Endothelial cell of umbilical vein (primary cell): ENCODE data around the gene IFITM10.

Source experiments
- FOS ChIP-seq: IDR thresholded peaks from 2 replicates; pipeline ENCODE4 v1.6.1; 2011; ENCODE audit warnings: mild to moderate bottlenecking, low read length, moderate library complexity, borderline replicate concordance; ENCODE audit not compliant: insufficient read depth
- GATA2 ChIP-seq: IDR thresholded peaks from 2 replicates; pipeline ENCODE4 v1.7.0; 2011; ENCODE audit warnings: low read depth, mild to moderate bottlenecking, moderate library complexity, mixed read lengths, low read length; ENCODE audit not compliant: insufficient read length, insufficient read depth
- JUN ChIP-seq: IDR thresholded peaks from 2 replicates; pipeline ENCODE4 v1.6.1; 2011; ENCODE audit warnings: borderline replicate concordance, low read depth; ENCODE audit not compliant: insufficient read length, insufficient read depth
- MYC ChIP-seq: IDR thresholded peaks from one replicate; pipeline ENCODE4 v1.6.1; 2011; ENCODE audit warnings: mild to moderate bottlenecking, low read depth, low read length
- POLR2A ChIP-seq: IDR thresholded peaks from 2 replicates; pipeline ENCODE4 v1.6.1; 2012; ENCODE audit warnings: low read depth, mild to moderate bottlenecking, control low read depth, low read length
- POLR2AphosphoS5 ChIP-seq: IDR thresholded peaks from 2 replicates; pipeline ENCODE4 v1.6.1; 2012; ENCODE audit warnings: low read depth, mild to moderate bottlenecking, control low read depth, low read length, moderate library complexity; ENCODE audit not compliant: insufficient read depth
- TF ChIP-seq, protein P1 (sequence below), 2 donors: IDR thresholded peaks; 1 replicate in 1 of 2; 2 replicates in 1 of 2; pipeline ENCODE4 v1.5.1; 2011; ENCODE audit warnings: low read length in 2 of 2, mild to moderate bottlenecking in 2 of 2, moderate library complexity in 2 of 2, control low read depth in 1 of 2, inconsistent platforms in 1 of 2, low read depth in 1 of 2; ENCODE audit not compliant: insufficient read depth in 1 of 2; ENCODE audit errors: extremely low read depth in 1 of 2
- TF ChIP-seq, protein P2 (sequence below): IDR thresholded peaks from 2 replicates; pipeline ENCODE4 v1.6.1; 2011; ENCODE audit not compliant: insufficient read depth, insufficient read length

DNA sequence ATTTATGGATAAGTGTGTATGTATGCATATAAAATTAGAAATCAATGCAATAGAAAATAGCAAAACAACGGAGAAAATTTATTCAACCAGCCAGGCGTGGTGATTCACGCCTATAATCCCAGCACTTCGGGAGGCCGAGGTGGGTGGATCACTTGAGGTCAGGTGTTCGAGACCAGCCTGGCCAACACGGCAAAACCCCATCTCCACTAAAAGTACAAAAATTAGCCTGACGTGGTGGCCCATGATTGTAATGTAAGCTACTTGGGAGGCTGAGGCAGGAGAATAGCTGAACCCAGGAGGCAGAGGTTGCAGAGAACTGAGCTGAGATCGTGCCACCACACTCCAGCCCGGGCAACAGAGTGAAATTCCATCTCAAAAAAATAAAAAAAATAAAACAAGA, 47.9 kb downstream of the IFITM10 start:
- TF ChIP-seq, protein P1, sequence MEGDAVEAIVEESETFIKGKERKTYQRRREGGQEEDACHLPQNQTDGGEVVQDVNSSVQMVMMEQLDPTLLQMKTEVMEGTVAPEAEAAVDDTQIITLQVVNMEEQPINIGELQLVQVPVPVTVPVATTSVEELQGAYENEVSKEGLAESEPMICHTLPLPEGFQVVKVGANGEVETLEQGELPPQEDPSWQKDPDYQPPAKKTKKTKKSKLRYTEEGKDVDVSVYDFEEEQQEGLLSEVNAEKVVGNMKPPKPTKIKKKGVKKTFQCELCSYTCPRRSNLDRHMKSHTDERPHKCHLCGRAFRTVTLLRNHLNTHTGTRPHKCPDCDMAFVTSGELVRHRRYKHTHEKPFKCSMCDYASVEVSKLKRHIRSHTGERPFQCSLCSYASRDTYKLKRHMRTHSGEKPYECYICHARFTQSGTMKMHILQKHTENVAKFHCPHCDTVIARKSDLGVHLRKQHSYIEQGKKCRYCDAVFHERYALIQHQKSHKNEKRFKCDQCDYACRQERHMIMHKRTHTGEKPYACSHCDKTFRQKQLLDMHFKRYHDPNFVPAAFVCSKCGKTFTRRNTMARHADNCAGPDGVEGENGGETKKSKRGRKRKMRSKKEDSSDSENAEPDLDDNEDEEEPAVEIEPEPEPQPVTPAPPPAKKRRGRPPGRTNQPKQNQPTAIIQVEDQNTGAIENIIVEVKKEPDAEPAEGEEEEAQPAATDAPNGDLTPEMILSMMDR (IDR thresholded peaks at IDR 0.05; ENCODE audit: extremely low read depth in 1 of 2, insufficient read depth in 1 of 2, low read depth in 1 of 2, low read length in 2 of 2), result no peak
- TF ChIP-seq POLR2A, result no peak
- TF ChIP-seq JUN, result no peak
- TF ChIP-seq, protein P2, sequence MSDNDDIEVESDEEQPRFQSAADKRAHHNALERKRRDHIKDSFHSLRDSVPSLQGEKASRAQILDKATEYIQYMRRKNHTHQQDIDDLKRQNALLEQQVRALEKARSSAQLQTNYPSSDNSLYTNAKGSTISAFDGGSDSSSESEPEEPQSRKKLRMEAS, result no peak
- TF ChIP-seq FOS, result no peak
- no peak for TF ChIP-seq POLR2AphosphoS5
- no peak for TF ChIP-seq MYC
- no peak for TF ChIP-seq GATA2
